CD4-positive, alpha-beta T cell treated with Interleukin-2 at 100 ng/mL for 4 hours (primary cell): Measurements from ENCODE around the gene CFAP69.
"Not testable (repeated sequence)": the region's sequence is repeated elsewhere in the genome, so short reads cannot be mapped to it uniquely, and the experiment has no call there.

Experiments used
- DNase-seq: peaks from one replicate; pipeline ENCODE4 v3.0.0-alpha.2; 2020; ENCODE audit warnings: low spot score

The CFAP69 gene

GRCh38 chr7:90345016-90345415 lies 100.0 kb downstream of the CFAP69 start:
- DNase-seq, result no peak

GRCh38 chr7:90345595-90346335 lies 100.8 kb downstream of the CFAP69 start:
- no peak for DNase-seq

GRCh38 chr7:90346336-90347125 lies 101.6 kb downstream of the CFAP69 start, which contains the start of gene GTPBP10:
Gene GTPBP10, plus strand, starts transcription at chr7:90346716. Its CDS starts 26 bp downstream, at chr7:90346742.
- DNase-seq, result peak; percentile 96

GRCh38 chr7:90347759-90348158 lies 102.8 kb downstream of the CFAP69 start:
- DNase-seq, result no peak

- no peak for DNase-seq
These were observed 104.3 kb downstream of the CFAP69 start for GRCh38 chr7:90349305-90349704.

GRCh38 chr7:90350032-90350431 lies 105.1 kb downstream of the CFAP69 start:
- not testable (repeated sequence) for DNase-seq

GRCh38 chr7:90351987-90352386 lies 107.0 kb downstream of the CFAP69 start:
- DNase-seq, result no peak
